SU-DHL-6 (cell line): ENCODE results near the gene STX16.

Source experiments
- H2AFZ ChIP-seq: fragments of 200-600 bp; sonication (generic); 2 replicates; pipeline ENCODE4 v1.6.1; 2014; ENCODE audit warnings: low read depth, mild to moderate bottlenecking, moderate library complexity, mixed read lengths, antibody characterized with exemption, low read length; ENCODE audit not compliant: severe bottlenecking
- H3F3A ChIP-seq: fragments of 200-600 bp; shearing (Covaris generic); 2 replicates; pipeline ENCODE4 v1.6.0; 2016; ENCODE audit warnings: antibody characterized with exemption, mild to moderate bottlenecking; ENCODE audit not compliant: insufficient read depth
- H3K27ac ChIP-seq: fragments of 200-600 bp; sonication (generic); 2 replicates; pipeline ENCODE4 v1.5.1; 2016; ENCODE audit warnings: low read depth, mild to moderate bottlenecking, low read length, moderate library complexity, mixed read lengths
- H3K27me3 ChIP-seq: fragments of 200-600 bp; sonication (generic), shearing (Covaris generic); 2 replicates; pipeline ENCODE4 v1.6.0; 2014; ENCODE audit warnings: mild to moderate bottlenecking, low read length
- H3K36me3 ChIP-seq: fragments of 200-600 bp; sonication (generic); 2 replicates; pipeline ENCODE4 v1.6.1; 2014; ENCODE audit warnings: mild to moderate bottlenecking, low read length, mixed read lengths
- H3K4me2 ChIP-seq: fragments of 300-600, 200-600 bp; shearing (Covaris generic), sonication (generic); 2 replicates; pipeline ENCODE4 v1.6.0; 2014; ENCODE audit warnings: low read length, low read depth, mild to moderate bottlenecking; ENCODE audit not compliant: poor library complexity, severe bottlenecking
- H3K4me3 ChIP-seq: fragments of 200-600 bp; sonication (generic); 2 replicates; pipeline ENCODE4 v1.5.1; 2014; ENCODE audit warnings: antibody characterized with exemption, low read length, mild to moderate bottlenecking, mixed read lengths; ENCODE audit not compliant: insufficient read depth, poor library complexity, severe bottlenecking
- H3K79me2 ChIP-seq: fragments of 200-600 bp; sonication (generic); 2 replicates; pipeline ENCODE4 v1.6.1; 2014; ENCODE audit warnings: mild to moderate bottlenecking, low read length, moderate library complexity; ENCODE audit not compliant: insufficient read depth
- H3K9ac ChIP-seq: fragments of 200-600 bp; sonication (generic); 2 replicates; pipeline ENCODE4 v1.7.0; 2014; ENCODE audit warnings: mild to moderate bottlenecking, low read length
- H3K9me2 ChIP-seq: fragments of 200-600 bp; sonication (generic); replicated peaks from 2 replicates; pipeline ENCODE4 v1.6.1; 2014; ENCODE audit warnings: low read length; ENCODE audit not compliant: insufficient read depth
- H3K9me3 ChIP-seq: fragments of 200-600 bp; sonication (generic); 2 replicates; pipeline ENCODE4 v1.6.1; 2014; ENCODE audit warnings: low read length, mixed read lengths; ENCODE audit not compliant: insufficient read depth
- H4K20me1 ChIP-seq: fragments of 200-600 bp; sonication (generic); 2 replicates; pipeline ENCODE4 v1.6.1; 2014; ENCODE audit warnings: low read depth, mild to moderate bottlenecking, antibody characterized with exemption, low read length, moderate library complexity, mixed read lengths
- CTCF ChIP-seq: fragments of 200-600 bp; sonication (generic); IDR thresholded peaks from one replicate; pipeline ENCODE4 v1.5.1; 2017; ENCODE audit warnings: antibody characterized with exemption, mild to moderate bottlenecking, low read length, moderate library complexity; ENCODE audit not compliant: insufficient read depth, poor library complexity, severe bottlenecking
- EZH2phosphoT487 ChIP-seq: fragments of 200-600 bp; sonication (generic), shearing (Covaris generic); conservative IDR thresholded peaks from 2 replicates; pipeline ENCODE4 v1.6.1; 2018; ENCODE audit warnings: mild to moderate bottlenecking, antibody characterized with exemption, low read length, moderate library complexity, mixed read lengths

STX16 gene

GRCh38 chr20:58682656-58683531 lies 31.8 kb downstream of the STX16 start:
- no peak overlapping the region for H3K27ac ChIP-seq
- no peaks in the 10 kb centered on the region for H3K9me3 ChIP-seq
- H3K79me2 ChIP-seq: no peaks in the 10 kb centered on the region
- H4K20me1 ChIP-seq: no peaks in the 10 kb centered on the region
- no peak overlapping the region for H3K4me2 ChIP-seq
- no peaks in the 10 kb centered on the region for H3K27me3 ChIP-seq
- TF ChIP-seq EZH2phosphoT487 (no peak), CTCF (no peak)
- H2AFZ ChIP-seq: no peak overlapping the region
- H3K9me2 ChIP-seq: no peaks in the 10 kb centered on the region
- no peak overlapping the region for H3K9ac ChIP-seq
- 0 out of 2 replicates have a peak, but pooled peaks cover 2% of the 10 kb centered on the region for H3K36me3 ChIP-seq
- no peaks in the 10 kb centered on the region for H3F3A ChIP-seq
- no peak overlapping the region for H3K4me3 ChIP-seq

GRCh38 chr20:58684291-58684690 lies 33.2 kb downstream of the STX16 start:
- H3K36me3 ChIP-seq: no peaks in the 10 kb centered on the region
- TF ChIP-seq CTCF (no peak), EZH2phosphoT487 (no peak)

GRCh38 chr20:58685988-58686387 lies 34.9 kb downstream of the STX16 start:
- Histone ChIP-seq H3F3A (peaks cover 9% of the 10 kb centered on the region; the same call in 1 of the 2 replicates), H3K4me2 (no peak overlapping the region), H3K27ac (no peak overlapping the region), H3K4me3 (no peak overlapping the region), H3K36me3 (no peaks in the 10 kb centered on the region), H3K9ac (no peak overlapping the region), H3K9me2 (no peaks in the 10 kb centered on the region), H3K79me2 (no peaks in the 10 kb centered on the region), H3K9me3 (no peaks in the 10 kb centered on the region), H4K20me1 (no peaks in the 10 kb centered on the region), H3K27me3 (no peaks in the 10 kb centered on the region), H2AFZ (no peak overlapping the region)
- TF ChIP-seq EZH2phosphoT487 (no peak), CTCF (no peak)

More at GRCh38 chr20:58684291-58684690, 33.2 kb downstream of the STX16 start:
- no peaks in the 10 kb centered on the region for H3K9me2 ChIP-seq
- H3K4me3 ChIP-seq: no peak overlapping the region
- no peaks in the 10 kb centered on the region for H3K27me3 ChIP-seq
- no peak overlapping the region for H3K4me2 ChIP-seq
- H3F3A ChIP-seq: no peaks in the 10 kb centered on the region
- no peaks in the 10 kb centered on the region for H3K9me3 ChIP-seq
- H4K20me1 ChIP-seq: no peaks in the 10 kb centered on the region
- no peak overlapping the region for H2AFZ ChIP-seq
- H3K9ac ChIP-seq: no peak overlapping the region
- no peaks in the 10 kb centered on the region for H3K79me2 ChIP-seq
- no peak overlapping the region for H3K27ac ChIP-seq
